Stimulated activated naive CD4-positive, alpha-beta T cell (primary cell): ENCODE results near the gene TRPM8.
"Not testable (repeated sequence)": the region's sequence is repeated elsewhere in the genome, so short reads cannot be mapped to it uniquely, and the experiment has no call there.

Source experiments
- DNase-seq, 6 experiments: peaks; one replicate each; lab custom pipeline; 2025; lab: John Stamatoyannopoulos, UW

The TRPM8 gene

GRCh38 chr2:233917116-233917515 is at the start of gene TRPM8:
TRPM8 (plus strand) TSS chr2:233917373; CDS start chr2:233926538, 9,165 bp downstream.
- no peak for DNase-seq

GRCh38 chr2:233867993-233868532 is 49.1 kb upstream of the TRPM8 start, which contains the start of gene MSL3B:
MSL3B (minus strand) TSS chr2:233868386.
- DNase-seq, result peak; percentile 33 to 69 (median 42)

- DNase-seq, result no peak
Observed at GRCh38 chr2:233871432-233871831, 45.7 kb upstream of the TRPM8 start.

GRCh38 chr2:233872125-233872524 is 45.0 kb upstream of the TRPM8 start:
- not testable (repeated sequence) for DNase-seq

- DNase-seq, result no peak
Observed at GRCh38 chr2:233882353-233882752, 34.8 kb upstream of the TRPM8 start.

GRCh38 chr2:233892793-233893192 is 24.4 kb upstream of the TRPM8 start:
- no peak for DNase-seq

- DNase-seq, result not testable (repeated sequence)
Observed at GRCh38 chr2:233896253-233896652, 20.9 kb upstream of the TRPM8 start.

- DNase-seq, result no peak
Observed at GRCh38 chr2:233901367-233901766, 15.8 kb upstream of the TRPM8 start.

GRCh38 chr2:233901884-233902283 is 15.3 kb upstream of the TRPM8 start:
- DNase-seq, result no peak

- DNase-seq, result no peak
Observed at GRCh38 chr2:233905945-233906344, 11.2 kb upstream of the TRPM8 start.

GRCh38 chr2:233907627-233908026 is 9.5 kb upstream of the TRPM8 start:
- no peak for DNase-seq

- DNase-seq, result no peak
Observed at GRCh38 chr2:233912691-233913423, 4.3 kb upstream of the TRPM8 start.

GRCh38 chr2:233915128-233915527 is 2.0 kb upstream of the TRPM8 start:
- DNase-seq, result peak in 1 of 6 experiments; percentile 4

GRCh38 chr2:233919319-233919718 is 2.1 kb downstream of the TRPM8 start:
- no peak for DNase-seq

GRCh38 chr2:233919938-233920337 is 2.8 kb downstream of the TRPM8 start:
- no peak for DNase-seq

- DNase-seq, result no peak
Observed at GRCh38 chr2:233922471-233922870, 5.3 kb downstream of the TRPM8 start.

GRCh38 chr2:233925402-233925801 is 8.2 kb downstream of the TRPM8 start:
- DNase-seq, result no peak

- DNase-seq, result no peak
Observed at GRCh38 chr2:233926806-233927205, 9.6 kb downstream of the TRPM8 start.

GRCh38 chr2:233928594-233929351 is 11.6 kb downstream of the TRPM8 start:
- DNase-seq, result no peak

- DNase-seq, result no peak
Observed at GRCh38 chr2:233929352-233930022, 12.3 kb downstream of the TRPM8 start.

GRCh38 chr2:233934524-233934923 is 17.4 kb downstream of the TRPM8 start:
- no peak for DNase-seq

- DNase-seq, result no peak
Observed at GRCh38 chr2:233935426-233935825, 18.3 kb downstream of the TRPM8 start.
